ENCODE results near the gene TAF8. TPM values are rescaled to one million over a fixed set of nuclear protein-coding genes. Genes with fewer than 3 reads are reported as not detected.

TAF8 gene
- total RNA-seq, 1 donor from 2014 or later, result 28.9 TPM

GRCh38 chr6:42129360-42129676 lies 79.0 kb downstream of the TAF8 start:
- Mint-ChIP-seq H3K27ac (ENCODE audit: unreplicated experiment) (no peak overlapping the region), H3K27me3 (ENCODE audit: low read depth) (peaks cover 3% of the 10 kb centered on the region), H3K4me3 (no peak overlapping the region)

GRCh38 chr6:42131531-42131930 lies 81.2 kb downstream of the TAF8 start:
- H3K4me1 Mint-ChIP-seq, result peaks cover 4% of the 10 kb centered on the region
- no peaks in the 10 kb centered on the region for H3K9me3 Mint-ChIP-seq
- H3K27ac Mint-ChIP-seq (ENCODE audit: unreplicated experiment), result no peak overlapping the region
- H3K4me3 Mint-ChIP-seq, result no peak overlapping the region
- no peak for TF ChIP-seq CTCF (conservative IDR thresholded peaks at IDR 0.05)
- DNase-seq (ENCODE audit: low read depth, low spot score), result no peak
- peaks cover 4% of the 10 kb centered on the region for H3K27me3 Mint-ChIP-seq (ENCODE audit: low read depth)
- no peaks in the 10 kb centered on the region for H3K36me3 Mint-ChIP-seq (ENCODE audit: low read depth)

More at GRCh38 chr6:42129360-42129676, 79.0 kb downstream of the TAF8 start:
- Mint-ChIP-seq H3K36me3 (ENCODE audit: low read depth) (no peaks in the 10 kb centered on the region), H3K4me1 (no peaks in the 10 kb centered on the region), H3K9me3 (no peaks in the 10 kb centered on the region)
- DNase-seq (ENCODE audit: low read depth, low spot score), result no peak
- no peak for TF ChIP-seq CTCF (conservative IDR thresholded peaks at IDR 0.05)

- no peak for TF ChIP-seq CTCF (conservative IDR thresholded peaks at IDR 0.05)
- DNase-seq (ENCODE audit: low read depth, low spot score), result no peak
Measured at GRCh38 chr6:42133926-42134325, 83.6 kb downstream of the TAF8 start.

GRCh38 chr6:42135161-42135560 lies 84.8 kb downstream of the TAF8 start:
- no peak for TF ChIP-seq CTCF (conservative IDR thresholded peaks at IDR 0.05)
- H3K4me3 Mint-ChIP-seq, result no peak overlapping the region
- H3K4me1 Mint-ChIP-seq, result peaks cover 19% of the 10 kb centered on the region

More at GRCh38 chr6:42133926-42134325, 83.6 kb downstream of the TAF8 start:
- Mint-ChIP-seq H3K27me3 (ENCODE audit: low read depth) (peaks cover 10% of the 10 kb centered on the region), H3K4me1 (peaks cover 15% of the 10 kb centered on the region), H3K9me3 (no peaks in the 10 kb centered on the region), H3K4me3 (no peak overlapping the region), H3K27ac (ENCODE audit: unreplicated experiment) (no peak overlapping the region), H3K36me3 (ENCODE audit: low read depth) (no peaks in the 10 kb centered on the region)

GRCh38 chr6:42135722-42136121 lies 85.4 kb downstream of the TAF8 start:
- Mint-ChIP-seq H3K4me1 (peaks cover 19% of the 10 kb centered on the region), H3K4me3 (no peak overlapping the region), H3K9me3 (no peaks in the 10 kb centered on the region), H3K27ac (ENCODE audit: unreplicated experiment) (no peak overlapping the region), H3K36me3 (ENCODE audit: low read depth) (no peaks in the 10 kb centered on the region), H3K27me3 (ENCODE audit: low read depth) (peaks cover 26% of the 10 kb centered on the region)
- no peak for TF ChIP-seq CTCF (conservative IDR thresholded peaks at IDR 0.05)
- no peak for DNase-seq (ENCODE audit: low read depth, low spot score)

More at GRCh38 chr6:42135161-42135560, 84.8 kb downstream of the TAF8 start:
- Mint-ChIP-seq H3K36me3 (ENCODE audit: low read depth) (no peaks in the 10 kb centered on the region), H3K9me3 (no peaks in the 10 kb centered on the region), H3K27me3 (ENCODE audit: low read depth) (peaks cover 21% of the 10 kb centered on the region), H3K27ac (ENCODE audit: unreplicated experiment) (no peak overlapping the region)
- no peak for DNase-seq (ENCODE audit: low read depth, low spot score)

Measured in neural crest cell (in vitro differentiated cells).